IMR-90 (cell line): ENCODE results near the gene ZNF555. TPM values are rescaled to one million over a fixed set of nuclear protein-coding genes. Genes with fewer than 3 reads are reported as not detected.

Source experiments
- ATAC-seq: fragments of 200-7000 bp; cut with Tn5 transposase; 2 replicates; pipeline ENCODE4 v1.9.1; 2020; ENCODE audit warnings: low read depth, mild to moderate bottlenecking, moderate library complexity
- BruUV-seq: library from RNA; stranded (reverse); fragments of 400-500 nt; replicated peaks from 2 replicates; lab custom pipeline; 2021; lab: Mats Ljungman, UMichigan
- CTCF ChIA-PET: fragments of 300-600 bp; formaldehyde crosslinking; extraction: SDS; loops from one replicate; lab custom pipeline; 2021; ENCODE audit warnings: antibody characterized with exemption; lab: Yijun Ruan, JAX
- POLR2A ChIA-PET: fragments of 300-600 bp; sonication (Branson Sonifier 250); formaldehyde crosslinking; loops from one replicate; lab custom pipeline; 2022; ENCODE audit warnings: antibody characterized with exemption; ENCODE audit not compliant: unreplicated experiment; lab: Charles Lee
- DNase-seq: peaks from one replicate; pipeline ENCODE4 v3.0.0; 2013
- H2AFZ ChIP-seq: replicated peaks from 2 replicates; pipeline ENCODE3; 2013; ENCODE audit warnings: low read length, mild to moderate bottlenecking; ENCODE audit not compliant: poor library complexity
- H2AK5ac ChIP-seq: 2 replicates; pipeline ENCODE4 v1.6.1; 2013; ENCODE audit warnings: low read depth, low read length, inconsistent platforms
- H2AK9ac ChIP-seq: replicated peaks from 2 replicates; pipeline ENCODE3; 2013; ENCODE audit warnings: mild to moderate bottlenecking, low read depth, low read length, moderate library complexity; ENCODE audit not compliant: poor library complexity
- H2BK120ac ChIP-seq: 2 replicates; pipeline ENCODE4 v1.6.1; 2013; ENCODE audit warnings: low read depth, low read length, inconsistent platforms
- H2BK15ac ChIP-seq: 3 replicates; pipeline ENCODE4 v1.6.1; 2013; ENCODE audit warnings: low read depth, low read length, inconsistent platforms
- H2BK20ac ChIP-seq: 2 replicates; pipeline ENCODE4 v1.6.1; 2013; ENCODE audit warnings: low read depth, mild to moderate bottlenecking, inconsistent platforms, low read length, moderate library complexity
- H2BK5ac ChIP-seq: 2 replicates; pipeline ENCODE4 v1.6.1; 2013; ENCODE audit warnings: mild to moderate bottlenecking, low read depth, low read length, inconsistent platforms; ENCODE audit not compliant: poor library complexity, severe bottlenecking
- H3K14ac ChIP-seq: replicated peaks from 2 replicates; pipeline ENCODE4 v1.6.1; 2013; ENCODE audit warnings: low read depth, low read length, inconsistent platforms
- H3K18ac ChIP-seq: 2 replicates; pipeline ENCODE4 v1.6.1; 2013; ENCODE audit warnings: low read depth, low read length, control low read depth
- H3K23ac ChIP-seq: 2 replicates; pipeline ENCODE4 v1.6.1; 2013; ENCODE audit warnings: low read depth, low read length, inconsistent platforms
- H3K27ac ChIP-seq: 2 replicates; pipeline ENCODE4 v1.5.1; 2013; ENCODE audit warnings: mild to moderate bottlenecking, control low read depth, low read length; ENCODE audit not compliant: insufficient read depth
- H3K27me3 ChIP-seq: 2 replicates; pipeline ENCODE4 v1.6.1; 2013; ENCODE audit warnings: low read length; ENCODE audit not compliant: control insufficient read depth, insufficient read depth
- H3K36me3 ChIP-seq: 2 replicates; pipeline ENCODE4 v1.6.1; 2013; ENCODE audit warnings: low read length, mixed read lengths; ENCODE audit not compliant: control insufficient read depth, insufficient read depth
- H3K4ac ChIP-seq: 2 replicates; pipeline ENCODE4 v1.6.1; 2013; ENCODE audit warnings: low read depth, low read length, inconsistent platforms
- H3K4me1 ChIP-seq: 2 replicates; pipeline ENCODE4 v1.6.1; 2013; ENCODE audit warnings: low read length, mixed read lengths; ENCODE audit not compliant: control insufficient read depth, insufficient read depth
- H3K4me2 ChIP-seq: 2 replicates; pipeline ENCODE4 v1.6.1; 2013; ENCODE audit warnings: low read depth, mild to moderate bottlenecking, control low read depth, low read length, moderate library complexity
- H3K4me3 ChIP-seq: 2 replicates; pipeline ENCODE4 v1.5.1; 2013; ENCODE audit warnings: low read depth, mild to moderate bottlenecking, control low read depth, low read length, moderate library complexity; ENCODE audit not compliant: insufficient read depth
- H3K56ac ChIP-seq: 2 replicates; pipeline ENCODE4 v1.6.1; 2013; ENCODE audit warnings: low read length, inconsistent platforms; ENCODE audit not compliant: insufficient read depth; ENCODE audit errors: extremely low read depth
- H3K79me1 ChIP-seq, 2 experiments: 2 replicates each; pipeline ENCODE4 v1.6.1; 2013; ENCODE audit warnings: low read length in 2 of 2, inconsistent platforms in 1 of 2, low read depth in 1 of 2
- H3K9ac ChIP-seq: 2 replicates; pipeline ENCODE4 v1.6.1; 2013; ENCODE audit warnings: low read depth, low read length, control low read depth
- H3K9me1 ChIP-seq: 2 replicates; pipeline ENCODE4 v1.6.1; 2013; ENCODE audit warnings: low read length, inconsistent platforms; ENCODE audit not compliant: insufficient read depth
- H3K9me3 ChIP-seq: 2 replicates; pipeline ENCODE4 v1.6.1; 2013; ENCODE audit warnings: low read length; ENCODE audit not compliant: control insufficient read depth, insufficient read depth
- H4K20me1 ChIP-seq: 2 replicates; pipeline ENCODE4 v1.6.1; 2013; ENCODE audit warnings: low read length, inconsistent platforms; ENCODE audit not compliant: insufficient read depth
- H4K5ac ChIP-seq: 2 replicates; pipeline ENCODE4 v1.6.1; 2013; ENCODE audit warnings: mild to moderate bottlenecking, low read depth, low read length, control low read depth
- H4K8ac ChIP-seq, 2 experiments: 2 replicates each; pipeline ENCODE4 v1.6.1; 2013; ENCODE audit warnings: low read depth in 2 of 2, low read length in 2 of 2, control low read depth in 1 of 2, inconsistent platforms in 1 of 2
- H4K91ac ChIP-seq: 2 replicates; pipeline ENCODE4 v1.6.1; 2013; ENCODE audit warnings: low read depth, low read length, inconsistent platforms; ENCODE audit not compliant: insufficient read depth
- FOS ChIP-seq: fragments of 150-350 bp; IDR thresholded peaks from 2 replicates; pipeline ENCODE4 v1.6.1; 2016; ENCODE audit warnings: low read depth, low read length
- MAFK ChIP-seq: IDR thresholded peaks from 2 replicates; pipeline ENCODE4 v1.6.1; 2012; ENCODE audit warnings: low read depth, low read length, improper control_type of control experiment
- MAZ ChIP-seq: IDR thresholded peaks from 2 replicates; pipeline ENCODE4 v1.6.1; 2012; ENCODE audit warnings: low read depth, mild to moderate bottlenecking, low read length, improper control_type of control experiment, moderate library complexity, borderline replicate concordance
- MXI1 ChIP-seq: IDR thresholded peaks from 2 replicates; pipeline ENCODE4 v1.6.1; 2012; ENCODE audit warnings: low read depth, mild to moderate bottlenecking, low read length, moderate library complexity, borderline replicate concordance
- NFE2L2 ChIP-seq: fragments of 150-350 bp; IDR thresholded peaks from 2 replicates; pipeline ENCODE4 v1.6.1; 2016; ENCODE audit warnings: low read depth, mild to moderate bottlenecking, low read length
- POLR2A ChIP-seq: IDR thresholded peaks from 2 replicates; pipeline ENCODE4 v1.6.1; 2012; ENCODE audit warnings: mild to moderate bottlenecking, low read depth, low read length
- RAD21 ChIP-seq: IDR thresholded peaks from 2 replicates; pipeline ENCODE4 v1.6.1; 2012; ENCODE audit warnings: low read length, improper control_type of control experiment
- RCOR1 ChIP-seq: IDR thresholded peaks from 2 replicates; pipeline ENCODE4 v1.6.1; 2012; ENCODE audit warnings: mild to moderate bottlenecking, low read length, improper control_type of control experiment; ENCODE audit not compliant: insufficient replicate concordance
- SMC3 ChIP-seq: fragments of 150-350 bp; IDR thresholded peaks from 2 replicates; pipeline ENCODE4 v1.6.1; 2016; ENCODE audit warnings: low read depth, mild to moderate bottlenecking, antibody characterized with exemption, low read length, moderate library complexity
- USF2 ChIP-seq: fragments of 150-350 bp; IDR thresholded peaks from 2 replicates; pipeline ENCODE4 v1.6.1; 2017; ENCODE audit warnings: mild to moderate bottlenecking, antibody characterized with exemption, low read length, low read depth
- WGBS, 2 experiments: methylation state at CpG; one replicate each; pipeline versions ENCODE4 v1.1.5 to v1.1.7; 2013; ENCODE audit warnings: missing lambda C conversion rate in 2 of 2; ENCODE audit not compliant: insufficient read length in 1 of 2; ENCODE audit errors: extremely low coverage in 2 of 2; 5-methylcytosine and 5-hydroxymethylcytosine counted together
- dilution Hi-C: fragments of 300-500 bp; cut with HindIII; formaldehyde crosslinking; loops from one replicate; pipeline ENCODE4 v1.14.3; 2018; ENCODE audit warnings: low sequenced_read_pairs; ENCODE audit not compliant: unreplicated experiment
- in situ Hi-C: fragments of 300-500 bp; cut with MboI; formaldehyde crosslinking; loops from 3 replicates; pipeline ENCODE4 v1.14.3; 2019; ENCODE audit warnings: low sequenced_read_pairs, inconsistent platforms, mixed read lengths
- intact Hi-C: fragments of 100-400 bp; cut with micrococcal nuclease; formaldehyde crosslinking; loops from 2 replicates; pipeline ENCODE4 v1.10.0; 2022
- polyA plus RNA-seq, 3 experiments: library from polyadenylated mRNA; depleted of rRNA; stranded (reverse); fragments of >200 nt; gene quantifications; 2 replicates each; pipeline ENCODE4 v1.2.3, GENCODE V29; 2012; ENCODE audit warnings: low replicate concordance in 1 of 3
- total RNA-seq: library from RNA; depleted of rRNA; stranded (reverse); fragments of >200 nt; gene quantifications from 2 replicates; pipeline ENCODE4 v1.2.3, GENCODE V29; 2012
- TF ChIP-seq, protein P1 (sequence below): conservative IDR thresholded peaks from 2 replicates; pipeline ENCODE4 v1.5.1; 2012; ENCODE audit warnings: mild to moderate bottlenecking, low read depth, low read length, improper control_type of control experiment

The ZNF555 gene
- total and polyA plus RNA-seq, 2 of the 4 experiments (the other 2 are of a cell fraction): 2.8 to 9.7 TPM

DNA sequence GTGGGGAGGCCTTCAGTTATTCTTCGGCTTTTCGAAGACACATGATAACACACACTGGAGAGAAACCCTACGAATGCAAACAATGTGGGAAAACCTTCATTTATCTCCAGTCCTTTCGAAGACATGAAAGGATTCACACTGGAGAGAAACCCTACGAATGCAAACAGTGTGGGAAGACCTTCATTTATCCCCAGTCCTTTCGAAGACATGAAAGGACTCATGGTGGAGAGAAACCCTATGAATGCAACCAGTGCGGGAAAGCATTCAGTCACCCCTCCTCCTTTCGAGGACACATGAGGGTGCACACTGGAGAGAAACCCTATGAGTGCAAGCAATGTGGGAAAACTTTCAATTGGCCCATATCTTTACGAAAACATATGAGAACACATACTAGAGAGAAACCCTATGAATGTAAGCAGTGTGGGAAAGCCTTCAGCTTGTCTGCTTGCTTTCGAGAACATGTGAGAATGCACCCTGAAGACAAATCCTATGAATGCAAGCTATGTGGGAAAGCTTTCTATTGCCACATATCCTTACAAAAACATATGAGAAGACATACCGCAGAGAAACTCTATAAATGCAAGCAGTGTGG, 11.8 kb downstream of the ZNF555 start:
- no peak overlapping the region for H4K8ac ChIP-seq
- BruUV-seq: no TSS peak
- intact Hi-C loops (no loop called here), in situ Hi-C loops (no loop called here), dilution Hi-C loops (no loop called here)
- no peak overlapping the region for H4K91ac ChIP-seq
- peaks cover 8 to 21% of the 10 kb centered on the region in 2 experiments for H3K79me1 ChIP-seq
- H4K20me1 ChIP-seq: no peaks in the 10 kb centered on the region
- no peak overlapping the region for H2AK5ac ChIP-seq
- no peaks in the 10 kb centered on the region for H3K27me3 ChIP-seq
- H2AK9ac ChIP-seq: no peak overlapping the region
- H3K36me3 ChIP-seq: peaks cover 41% of the 10 kb centered on the region
- H3K4me3 ChIP-seq: no peak overlapping the region
- no peak overlapping the region for H4K5ac ChIP-seq
- peaks cover 94% of the 10 kb centered on the region for H3K9me3 ChIP-seq
- no peak overlapping the region for H3K56ac ChIP-seq
- H3K14ac ChIP-seq: no peak overlapping the region
- H3K9ac ChIP-seq: no peak overlapping the region
- H3K4ac ChIP-seq: no peak overlapping the region
- H2BK20ac ChIP-seq: no peak overlapping the region
- ATAC-seq (no peak), DNase-seq (no peak)
- H3K9me1 ChIP-seq: no peaks in the 10 kb centered on the region
- H2BK5ac ChIP-seq: no peak overlapping the region
- H3K27ac ChIP-seq: no peak overlapping the region
- no peak overlapping the region for H2BK120ac ChIP-seq
- no peak overlapping the region for H3K23ac ChIP-seq
- TF ChIP-seq, protein P1, sequence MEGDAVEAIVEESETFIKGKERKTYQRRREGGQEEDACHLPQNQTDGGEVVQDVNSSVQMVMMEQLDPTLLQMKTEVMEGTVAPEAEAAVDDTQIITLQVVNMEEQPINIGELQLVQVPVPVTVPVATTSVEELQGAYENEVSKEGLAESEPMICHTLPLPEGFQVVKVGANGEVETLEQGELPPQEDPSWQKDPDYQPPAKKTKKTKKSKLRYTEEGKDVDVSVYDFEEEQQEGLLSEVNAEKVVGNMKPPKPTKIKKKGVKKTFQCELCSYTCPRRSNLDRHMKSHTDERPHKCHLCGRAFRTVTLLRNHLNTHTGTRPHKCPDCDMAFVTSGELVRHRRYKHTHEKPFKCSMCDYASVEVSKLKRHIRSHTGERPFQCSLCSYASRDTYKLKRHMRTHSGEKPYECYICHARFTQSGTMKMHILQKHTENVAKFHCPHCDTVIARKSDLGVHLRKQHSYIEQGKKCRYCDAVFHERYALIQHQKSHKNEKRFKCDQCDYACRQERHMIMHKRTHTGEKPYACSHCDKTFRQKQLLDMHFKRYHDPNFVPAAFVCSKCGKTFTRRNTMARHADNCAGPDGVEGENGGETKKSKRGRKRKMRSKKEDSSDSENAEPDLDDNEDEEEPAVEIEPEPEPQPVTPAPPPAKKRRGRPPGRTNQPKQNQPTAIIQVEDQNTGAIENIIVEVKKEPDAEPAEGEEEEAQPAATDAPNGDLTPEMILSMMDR: no peak
- TF ChIP-seq MAZ (no peak), MAFK (no peak), POLR2A (no peak), SMC3 (no peak), NFE2L2 (no peak), MXI1 (no peak), RCOR1 (no peak), RAD21 (no peak), FOS (no peak), USF2 (no peak)
- WGBS, 2 experiments: 90% methylated on average over 2 of the region's 11 CpGs; no CpG with 5 or more reads in 1 of the 2 experiments
- no peak overlapping the region for H3K18ac ChIP-seq
- no peak overlapping the region for H3K4me2 ChIP-seq
- CTCF ChIA-PET: no interaction called here
- H2BK15ac ChIP-seq: no peak overlapping the region
- POLR2A ChIA-PET: no interaction called here
- peaks cover 2% of the 10 kb centered on the region for H3K4me1 ChIP-seq
- no peak overlapping the region for H2AFZ ChIP-seq
